Cardiac fibroblast (primary cell): ENCODE measurements around the gene RABEP1.

ENCODE experiments used
- DNase-seq, 2 donors: peaks; one replicate each; pipeline versions ENCODE4 v3.0.0 to v3.0.0-alpha.2; 2010; ENCODE audit warnings: low read depth in 2 of 2
- H3K4me3 ChIP-seq, 2 donors: replicated peaks in 1 of 2; 1 replicate in 1 of 2; 2 replicates in 1 of 2; pipeline ENCODE4 v1.5.1; 2011; ENCODE audit warnings: low read depth in 2 of 2, low read length in 2 of 2, mild to moderate bottlenecking in 2 of 2, moderate library complexity in 1 of 2
- TF ChIP-seq, protein P1 (sequence below): IDR thresholded peaks from one replicate; pipeline ENCODE4 v1.5.1; 2011; ENCODE audit warnings: low read depth, mild to moderate bottlenecking, low read length, inconsistent platforms

RABEP1 gene

DNA sequence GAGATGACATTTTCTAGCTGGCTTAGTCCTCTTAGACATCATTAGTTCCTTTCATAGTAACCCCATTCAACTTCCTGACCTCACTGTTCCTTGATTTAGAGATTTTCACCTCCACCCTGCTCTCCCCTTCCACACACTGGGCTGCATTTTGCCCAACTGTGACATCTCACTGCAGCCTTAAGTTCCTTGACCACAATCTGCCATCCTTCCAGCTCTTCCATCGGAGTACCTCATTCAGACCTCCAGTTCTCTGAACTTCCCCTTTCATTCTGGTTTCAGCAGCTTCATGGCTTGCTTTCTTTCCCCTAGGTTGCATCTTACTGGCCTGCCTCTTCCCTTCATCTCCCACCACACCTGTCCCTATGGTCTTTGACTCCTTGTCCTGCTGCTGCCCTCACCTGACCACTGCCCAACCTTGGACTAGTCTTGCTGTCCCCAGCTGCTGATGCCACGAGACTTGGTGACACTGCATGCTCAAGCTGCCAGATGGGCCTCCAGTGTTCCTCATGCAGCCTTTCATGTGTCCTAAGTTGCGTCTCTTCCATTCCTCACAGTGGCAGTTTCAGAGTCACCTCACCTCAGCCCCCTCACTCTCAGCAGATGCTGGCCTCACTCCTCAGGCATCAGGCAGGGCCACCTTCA lies 96.6 kb downstream of the RABEP1 start:
- TF ChIP-seq, protein P1, sequence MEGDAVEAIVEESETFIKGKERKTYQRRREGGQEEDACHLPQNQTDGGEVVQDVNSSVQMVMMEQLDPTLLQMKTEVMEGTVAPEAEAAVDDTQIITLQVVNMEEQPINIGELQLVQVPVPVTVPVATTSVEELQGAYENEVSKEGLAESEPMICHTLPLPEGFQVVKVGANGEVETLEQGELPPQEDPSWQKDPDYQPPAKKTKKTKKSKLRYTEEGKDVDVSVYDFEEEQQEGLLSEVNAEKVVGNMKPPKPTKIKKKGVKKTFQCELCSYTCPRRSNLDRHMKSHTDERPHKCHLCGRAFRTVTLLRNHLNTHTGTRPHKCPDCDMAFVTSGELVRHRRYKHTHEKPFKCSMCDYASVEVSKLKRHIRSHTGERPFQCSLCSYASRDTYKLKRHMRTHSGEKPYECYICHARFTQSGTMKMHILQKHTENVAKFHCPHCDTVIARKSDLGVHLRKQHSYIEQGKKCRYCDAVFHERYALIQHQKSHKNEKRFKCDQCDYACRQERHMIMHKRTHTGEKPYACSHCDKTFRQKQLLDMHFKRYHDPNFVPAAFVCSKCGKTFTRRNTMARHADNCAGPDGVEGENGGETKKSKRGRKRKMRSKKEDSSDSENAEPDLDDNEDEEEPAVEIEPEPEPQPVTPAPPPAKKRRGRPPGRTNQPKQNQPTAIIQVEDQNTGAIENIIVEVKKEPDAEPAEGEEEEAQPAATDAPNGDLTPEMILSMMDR: no peak
- DNase-seq: no peak
- H3K4me3 ChIP-seq: no peak overlapping the region

DNA sequence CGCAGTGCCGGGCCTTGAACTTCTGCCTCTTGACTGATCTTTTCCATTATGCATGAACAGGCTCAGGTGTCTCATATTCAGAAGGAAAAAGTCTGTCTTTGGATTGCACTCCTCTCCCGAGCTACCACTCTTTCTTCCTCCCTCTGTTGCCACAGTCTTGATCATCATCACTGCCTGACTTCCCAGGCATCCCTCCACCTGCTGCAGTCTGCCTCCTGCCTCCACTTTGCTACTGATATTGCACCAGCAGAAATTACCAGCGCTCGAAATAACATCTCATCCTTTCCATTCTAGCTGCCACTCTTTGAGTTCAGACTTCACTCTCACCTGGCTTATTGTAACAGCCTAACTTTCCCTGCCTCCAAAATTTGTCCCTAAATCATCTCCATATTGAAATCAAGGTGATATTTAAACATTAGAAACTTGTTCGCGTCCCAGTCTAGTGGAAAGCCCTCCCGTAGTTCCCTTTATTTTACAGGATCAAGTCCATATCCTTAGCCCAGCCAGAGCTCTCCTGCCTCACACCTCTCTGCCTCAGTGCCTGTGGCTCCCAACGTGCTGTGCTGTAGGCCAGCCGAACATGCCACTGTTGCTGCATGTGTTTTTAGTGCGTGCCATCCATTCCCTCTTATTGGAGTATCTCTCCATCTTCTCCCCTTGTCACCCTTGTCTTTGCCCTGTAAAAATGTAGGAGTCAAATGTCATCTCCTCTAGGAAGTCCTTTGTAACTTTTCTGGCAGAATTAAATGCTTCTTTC lies 97.4 kb downstream of the RABEP1 start:
- TF ChIP-seq, protein P1: no peak
- no peak for DNase-seq
- H3K4me3 ChIP-seq: no peak overlapping the region

DNA sequence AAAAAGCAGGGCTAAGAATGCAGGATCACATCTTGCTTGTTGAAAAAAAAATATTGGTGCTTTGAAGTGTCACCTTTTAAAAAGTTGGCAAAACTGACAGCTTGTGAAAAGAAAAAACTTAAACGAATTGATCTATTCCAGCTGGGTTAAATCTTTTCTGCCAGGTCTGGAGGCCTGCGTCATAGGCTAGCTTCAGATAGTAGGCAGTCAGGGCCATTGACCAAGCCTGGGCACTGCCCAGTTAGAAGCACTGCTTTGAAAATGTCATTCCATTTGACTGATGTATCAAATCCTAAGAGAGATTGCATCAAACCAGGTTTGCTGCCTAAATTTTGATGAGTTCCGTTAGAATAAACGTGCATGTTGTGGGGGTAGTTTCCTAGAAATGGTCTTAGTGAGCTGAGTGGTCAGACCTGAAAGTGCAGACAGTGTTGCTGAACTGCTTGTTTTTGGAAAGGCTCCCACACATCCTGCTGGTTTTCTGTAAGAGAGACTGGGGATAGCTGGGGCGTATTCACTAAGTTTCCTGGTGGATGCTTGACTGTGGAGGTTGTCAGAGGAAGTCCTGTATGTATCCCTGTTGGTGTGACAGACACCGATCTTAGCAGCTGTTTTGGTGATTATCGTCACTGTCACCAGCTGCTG lies 98.5 kb downstream of the RABEP1 start:
- H3K4me3 ChIP-seq: no peak overlapping the region
- peak in 1 of 2 donors; percentile 26 for DNase-seq
- TF ChIP-seq, protein P1: no peak

DNA sequence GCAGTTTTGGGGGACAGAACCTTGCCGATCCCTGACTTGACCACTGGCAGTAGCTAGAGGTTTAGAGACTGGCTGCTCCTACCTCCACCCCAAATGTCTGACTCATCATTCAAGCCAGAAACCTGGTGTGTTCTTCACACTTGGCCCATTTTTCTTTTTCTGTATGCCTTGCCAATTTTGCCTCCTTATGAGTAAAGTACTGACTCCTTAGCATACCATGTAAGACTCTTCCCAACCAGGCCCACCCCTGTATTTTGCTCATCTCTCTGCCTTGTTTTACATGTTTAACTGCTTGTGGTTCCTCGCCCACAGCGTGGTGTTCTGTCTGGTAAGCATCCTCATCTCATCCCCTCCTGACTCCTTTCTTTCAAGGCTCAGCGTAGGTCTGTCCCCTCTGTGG lies 99.5 kb downstream of the RABEP1 start:
- peak; percentile 31 to 41 for DNase-seq
- no peak overlapping the region for H3K4me3 ChIP-seq
- TF ChIP-seq, protein P1: no peak

DNA sequence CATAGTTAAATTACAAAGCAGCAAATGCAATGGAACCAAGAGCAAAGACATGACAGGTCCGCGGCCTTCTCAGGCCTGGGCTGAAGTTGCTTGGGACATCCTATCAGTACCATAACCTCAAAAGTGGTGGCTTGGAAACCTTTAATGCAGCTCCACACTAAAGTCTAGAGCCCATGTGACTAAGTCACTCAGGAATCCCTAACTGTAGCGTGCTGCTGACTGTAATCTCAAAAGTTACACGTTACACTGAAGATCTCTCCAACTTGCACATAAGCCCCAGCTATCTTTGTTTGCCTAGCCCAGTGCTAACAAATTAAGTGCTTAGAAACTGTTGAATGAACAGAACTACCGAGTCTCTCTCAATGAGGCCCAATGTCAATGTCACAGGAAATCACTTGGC lies 109.6 kb downstream of the RABEP1 start:
- no peak for DNase-seq
- TF ChIP-seq, protein P1: no peak
- H3K4me3 ChIP-seq: no peak overlapping the region

DNA sequence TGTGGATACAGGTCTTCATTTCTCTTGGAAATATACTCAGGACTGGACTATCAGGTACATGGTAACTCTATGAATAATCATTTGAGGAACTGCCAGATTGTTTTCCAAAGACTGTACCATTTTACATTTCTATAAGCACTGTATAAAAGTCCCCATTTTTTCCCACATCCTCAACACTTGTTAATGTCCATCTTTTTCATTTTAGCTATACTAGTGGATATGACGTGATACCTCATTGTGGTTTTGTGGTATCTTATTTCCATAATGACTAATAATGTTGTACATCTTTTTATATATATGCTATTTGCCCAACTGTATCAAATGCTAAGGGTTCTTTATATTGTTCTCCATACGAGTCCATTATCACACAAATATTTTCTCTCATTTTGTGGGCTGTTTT lies 114.5 kb downstream of the RABEP1 start:
- H3K4me3 ChIP-seq: no peak overlapping the region
- TF ChIP-seq, protein P1: no peak
- no peak for DNase-seq
